AG08395 (cell line): ENCODE results near the gene CDHR2.
"Not testable (repeated sequence)": the region's sequence is repeated elsewhere in the genome, so short reads cannot be mapped to it uniquely, and the experiment has no call there.

Experiments used
- DNase-seq: peaks from one replicate; pipeline ENCODE4 v3.0.0; 2012; ENCODE audit warnings: mixed read lengths, low spot score

Gene CDHR2

DNA sequence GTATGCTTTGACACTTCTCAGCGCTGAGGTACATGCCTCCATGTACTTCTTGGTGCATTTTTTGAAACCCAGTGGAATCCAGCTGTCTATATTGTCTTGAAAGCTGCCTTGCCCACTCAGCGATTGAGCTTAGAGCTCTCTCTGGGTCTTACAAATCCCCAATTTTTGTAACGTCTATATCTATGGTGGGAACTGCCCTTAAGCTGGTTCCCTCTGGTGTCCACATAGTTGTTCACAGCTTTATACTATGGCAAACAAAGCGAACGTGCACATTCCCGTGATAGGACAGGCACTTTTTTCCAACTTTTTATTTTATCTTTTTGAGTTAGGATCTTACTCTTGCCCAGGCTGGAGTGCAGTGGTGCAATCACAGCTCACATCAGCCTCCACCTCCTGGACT is 20.9 kb downstream of the CDHR2 start:
- DNase-seq, result peak; percentile 25

GRCh38 chr5:176573564-176574296 is 24.6 kb downstream of the CDHR2 start:
- peak; percentile 75 for DNase-seq

GRCh38 chr5:176574297-176574591 is 25.1 kb downstream of the CDHR2 start:
- DNase-seq, result no peak

DNA sequence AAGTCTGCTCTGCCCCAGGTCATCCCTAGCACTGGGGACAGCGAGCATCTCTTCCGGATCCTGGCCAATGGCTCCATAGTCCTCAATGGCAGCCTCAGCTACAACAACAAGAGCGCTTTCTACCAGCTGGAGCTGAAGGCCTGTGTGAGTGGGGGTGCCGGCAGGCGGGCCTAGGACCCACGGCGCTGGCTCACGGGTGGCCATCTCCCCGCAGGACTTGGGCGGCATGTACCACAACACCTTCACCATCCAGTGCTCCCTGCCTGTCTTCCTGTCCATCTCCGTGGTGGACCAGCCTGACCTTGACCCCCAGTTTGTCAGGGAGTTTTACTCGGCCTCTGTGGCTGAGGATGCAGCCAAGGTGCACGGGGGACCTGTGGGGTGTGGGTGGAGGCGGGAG is 25.9 kb downstream of the CDHR2 start:
- no peak for DNase-seq

GRCh38 chr5:176575488-176576422 is 26.6 kb downstream of the CDHR2 start:
- DNase-seq, result no peak

GRCh38 chr5:176577312-176578176 is 28.4 kb downstream of the CDHR2 start:
- DNase-seq, result no peak

GRCh38 chr5:176578391-176578808 is 29.3 kb downstream of the CDHR2 start:
- peak; percentile 48 for DNase-seq

DNA sequence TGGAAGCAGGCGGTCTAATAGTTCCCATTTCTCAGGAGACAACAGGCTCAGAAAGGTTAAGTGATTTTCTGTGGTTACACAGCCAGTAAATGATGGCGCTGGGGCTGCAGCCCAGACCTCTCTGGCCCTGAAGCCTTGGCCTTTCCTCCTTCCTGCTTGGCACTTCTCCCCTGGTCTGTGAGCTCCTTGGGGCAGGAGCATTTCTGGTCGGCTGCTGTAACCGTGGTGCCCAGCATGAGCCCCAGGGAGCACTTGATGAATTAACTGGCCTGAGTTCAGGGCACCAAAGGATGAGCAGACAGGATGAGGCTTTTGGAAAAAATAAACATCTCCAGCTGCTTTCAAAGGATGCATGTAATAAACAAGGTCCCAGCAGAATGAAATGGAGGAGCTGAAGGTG is 30.2 kb downstream of the CDHR2 start:
- DNase-seq, result no peak

- no peak for DNase-seq
Measured at GRCh38 chr5:176581361-176581760, 32.2 kb downstream of the CDHR2 start.

DNA sequence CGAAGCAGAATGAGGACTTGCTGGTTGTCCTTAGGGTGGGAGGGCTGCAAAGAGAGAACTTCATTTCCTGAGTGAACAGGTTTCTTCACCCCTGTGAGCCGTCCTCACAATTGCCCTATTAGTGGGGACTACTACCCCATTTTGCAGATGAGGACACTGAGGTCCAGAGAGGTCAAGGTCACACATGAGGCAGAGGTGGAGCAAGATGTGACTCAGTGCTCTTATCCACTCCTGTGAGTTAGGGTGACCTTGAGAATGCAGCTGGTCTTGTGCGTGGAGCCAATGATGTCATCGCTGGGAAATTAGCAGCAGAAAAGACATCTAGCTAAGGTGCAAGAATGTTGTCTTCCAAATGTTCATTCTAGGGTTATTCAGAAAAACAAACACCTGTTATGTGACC is 33.9 kb downstream of the CDHR2 start:
- DNase-seq, result no peak

- no peak for DNase-seq
Measured at GRCh38 chr5:176587398-176587797, 38.3 kb downstream of the CDHR2 start.

GRCh38 chr5:176588297-176588696 is 39.2 kb downstream of the CDHR2 start:
- DNase-seq, result no peak

DNA sequence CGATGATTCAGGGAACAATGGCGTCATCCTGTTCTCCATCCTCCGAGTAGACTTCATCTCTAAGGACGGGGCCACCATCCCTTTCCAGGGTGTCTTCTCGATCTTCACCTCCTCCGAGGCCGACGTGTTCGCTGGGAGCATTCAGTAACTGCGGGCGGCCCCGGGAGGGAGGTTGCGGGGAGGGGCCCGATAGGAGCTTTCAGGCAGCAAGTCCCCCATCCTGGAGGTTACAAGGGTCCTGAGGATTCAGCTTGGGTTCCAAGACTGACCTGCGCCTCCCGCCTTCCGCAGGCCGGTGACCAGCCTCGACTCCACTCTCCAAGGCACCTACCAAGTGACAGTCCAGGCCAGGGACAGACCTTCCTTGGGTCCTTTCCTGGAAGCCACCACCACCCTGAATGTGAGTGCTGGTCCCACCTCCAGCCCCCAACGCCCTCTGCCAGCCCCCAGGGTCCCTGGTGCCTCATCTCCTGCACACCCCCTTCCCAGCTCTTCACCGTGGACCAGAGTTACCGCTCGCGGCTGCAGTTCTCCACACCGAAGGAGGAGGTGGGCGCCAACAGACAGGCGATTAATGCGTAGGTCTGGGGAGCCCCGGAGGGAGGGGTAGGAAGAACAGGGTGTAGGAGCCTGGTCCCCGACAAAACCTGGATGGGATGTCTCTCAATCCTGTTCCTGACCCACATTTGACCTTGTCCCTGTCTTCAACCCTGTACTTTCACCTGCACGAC is 40.1 kb downstream of the CDHR2 start:
- DNase-seq, result no peak

- DNase-seq, result no peak
Measured at GRCh38 chr5:176590035-176590717, 41.0 kb downstream of the CDHR2 start.

DNA sequence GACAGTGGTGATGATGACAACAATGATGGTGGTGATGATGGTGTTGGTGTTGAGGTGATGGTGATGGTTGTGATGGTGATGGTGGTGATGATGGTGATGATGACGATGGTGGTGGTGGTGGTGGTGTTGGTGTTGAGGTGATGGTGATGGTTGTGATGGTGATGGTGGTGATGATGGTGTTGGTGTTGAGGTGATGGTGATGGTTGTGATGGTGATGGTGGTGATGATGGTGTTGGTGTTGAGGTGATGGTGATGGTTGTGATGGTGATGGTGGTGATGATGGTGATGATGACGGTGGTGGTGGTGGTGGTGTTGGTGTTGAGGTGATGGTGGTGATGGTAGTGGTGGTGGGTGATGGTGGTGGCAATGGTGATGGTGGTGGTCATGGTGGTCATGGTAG is 42.5 kb downstream of the CDHR2 start:
- DNase-seq, result not testable (repeated sequence)

DNA sequence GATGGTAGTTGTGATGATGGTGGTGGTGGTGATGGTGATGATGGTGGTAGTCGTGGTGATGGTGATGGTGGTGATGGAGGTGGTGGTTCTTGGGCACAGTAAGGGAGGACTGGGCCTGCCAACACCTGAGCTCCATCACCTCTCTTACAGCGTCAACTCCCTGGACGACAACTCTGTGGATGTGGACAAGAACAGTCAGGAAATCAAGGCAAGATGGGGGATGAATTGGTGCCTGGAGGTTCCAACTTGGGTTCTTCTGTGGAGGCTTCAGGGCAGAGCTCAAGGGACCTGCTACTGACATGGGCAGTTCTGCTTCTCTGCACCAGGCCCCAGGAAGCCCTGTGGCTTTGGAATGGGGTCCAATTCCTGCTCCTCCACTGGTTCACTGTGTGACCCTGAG is 43.4 kb downstream of the CDHR2 start:
- no peak for DNase-seq

DNA sequence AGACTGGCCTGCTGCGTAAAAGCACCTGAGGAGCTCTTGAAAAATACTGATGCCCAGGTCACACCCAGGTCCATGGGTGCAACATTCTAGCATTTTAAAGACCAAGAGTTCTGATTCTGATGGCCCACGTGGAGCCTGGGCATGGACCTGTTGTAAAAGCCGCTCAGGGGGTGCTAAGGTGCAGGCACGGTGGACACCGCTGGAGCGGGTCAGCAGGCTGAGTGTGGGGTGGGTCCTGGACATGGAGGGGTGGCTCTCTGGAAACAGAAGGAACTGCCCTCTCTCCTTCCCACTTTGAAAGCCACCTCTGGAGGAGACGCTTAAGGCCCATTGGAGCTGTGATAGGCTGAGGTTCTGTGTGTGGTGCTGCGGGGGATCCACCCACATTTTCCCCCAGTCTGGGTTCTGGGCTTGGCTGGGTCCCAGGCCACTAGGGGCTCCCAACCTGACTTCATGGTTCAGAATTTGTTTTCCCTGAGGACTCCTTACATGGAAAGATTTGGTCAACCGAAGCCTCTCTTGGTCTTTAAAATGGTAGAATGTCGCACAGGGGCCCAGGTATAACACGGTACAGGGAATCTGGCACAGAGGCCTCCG is 44.2 kb downstream of the CDHR2 start:
- no peak for DNase-seq

- DNase-seq, result no peak
Measured at GRCh38 chr5:176594554-176594953, 45.4 kb downstream of the CDHR2 start.

- no peak for DNase-seq
Measured at GRCh38 chr5:176595386-176595943, 46.3 kb downstream of the CDHR2 start.

DNA sequence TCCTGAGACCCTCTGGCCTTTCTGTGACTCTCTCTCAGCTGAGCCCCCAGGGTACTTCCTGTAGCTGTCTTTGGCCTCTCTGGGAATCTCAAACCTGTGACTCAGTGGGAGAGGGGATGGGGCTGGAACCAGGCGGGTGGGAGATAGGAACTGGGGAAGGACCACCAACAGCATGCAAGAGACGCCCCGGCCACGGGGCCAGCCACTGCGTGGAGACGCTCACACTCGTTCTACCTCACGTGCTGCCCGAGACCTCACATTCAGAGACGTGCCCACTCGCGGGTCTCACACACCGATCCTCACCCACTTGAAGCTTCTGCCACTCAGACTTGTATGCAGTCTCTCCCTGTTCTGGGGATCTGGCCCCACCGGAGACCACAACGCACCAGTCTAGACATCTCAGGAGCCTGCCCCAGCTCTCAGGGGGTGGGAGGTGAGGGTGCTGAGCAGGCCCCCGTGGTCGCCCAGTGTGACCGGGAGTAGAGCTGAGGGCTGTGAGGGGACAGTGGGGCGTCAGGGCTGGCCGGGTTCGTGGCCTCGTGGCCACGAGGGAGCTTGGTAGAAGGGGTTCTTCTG is 47.0 kb downstream of the CDHR2 start:
- no peak for DNase-seq
